Parathyroid adenoma (tissue), 2 donors: Measurements from ENCODE around the gene TMEM174.

Experiments
- H2AFZ ChIP-seq: fragments of 300-600 bp; sonication (generic); one replicate; pipeline ENCODE4 v1.7.0; 2017; ENCODE audit warnings: antibody characterized with exemption, mild to moderate bottlenecking
- H3K27ac ChIP-seq: fragments of 300-600 bp; sonication (generic); one replicate; pipeline ENCODE4 v1.7.0; 2017
- H3K27me3 ChIP-seq: fragments of 300-600 bp; sonication (generic); one replicate; pipeline ENCODE4 v1.7.0; 2017; ENCODE audit warnings: low read length; ENCODE audit not compliant: control insufficient read depth, insufficient read depth
- H3K36me3 ChIP-seq: fragments of 300-600 bp; sonication (generic); one replicate; pipeline ENCODE4 v1.7.0; 2017; ENCODE audit warnings: low read length; ENCODE audit not compliant: control insufficient read depth, insufficient read depth
- H3K4me1 ChIP-seq: fragments of 300-600 bp; sonication (generic); one replicate; pipeline ENCODE4 v1.7.0; 2017; ENCODE audit warnings: control low read depth
- H3K4me2 ChIP-seq: fragments of 300-600 bp; sonication (generic); one replicate; pipeline ENCODE4 v1.7.0; 2017; ENCODE audit warnings: low read length
- H3K4me3 ChIP-seq: fragments of 300-600 bp; sonication (generic); one replicate; pipeline ENCODE4 v1.7.0; 2017; ENCODE audit warnings: low read depth, low read length
- H3K79me2 ChIP-seq: fragments of 300-600 bp; sonication (generic); one replicate; pipeline ENCODE4 v1.7.0; 2017; ENCODE audit warnings: control low read depth
- H3K9ac ChIP-seq: fragments of 300-600 bp; sonication (generic); one replicate; pipeline ENCODE4 v1.7.0; 2017; ENCODE audit warnings: mild to moderate bottlenecking
- H3K9me3 ChIP-seq: fragments of 300-600 bp; sonication (generic); one replicate; pipeline ENCODE4 v1.7.0; 2017; ENCODE audit warnings: low read length; ENCODE audit not compliant: control insufficient read depth
- CTCF ChIP-seq: fragments of 300-600 bp; sonication (generic); IDR thresholded peaks from one replicate; pipeline ENCODE4 v1.7.0; 2017; ENCODE audit warnings: antibody characterized with exemption, mild to moderate bottlenecking
- donor health status: primary hyperparathyroidism.

Gene TMEM174

GRCh38 chr5:73174100-73174815 is 1.3 kb downstream of the TMEM174 start:
- Histone ChIP-seq H3K4me1 (no peaks in the 10 kb centered on the region), H2AFZ (no peak overlapping the region), H3K27me3 (no peaks in the 10 kb centered on the region), H3K36me3 (no peaks in the 10 kb centered on the region), H3K27ac (no peak overlapping the region), H3K79me2 (no peaks in the 10 kb centered on the region), H3K9me3 (peaks cover 3% of the 10 kb centered on the region), H3K4me3 (no peak overlapping the region), H3K4me2 (no peak overlapping the region), H3K9ac (no peak overlapping the region)
- no peak for TF ChIP-seq CTCF

GRCh38 chr5:73176250-73176649 is 3.3 kb downstream of the TMEM174 start:
- Histone ChIP-seq H3K4me2 (no peak overlapping the region), H3K4me1 (no peaks in the 10 kb centered on the region), H3K27me3 (no peaks in the 10 kb centered on the region), H3K9ac (no peak overlapping the region), H3K27ac (no peak overlapping the region), H3K36me3 (no peaks in the 10 kb centered on the region), H3K9me3 (no peaks in the 10 kb centered on the region), H2AFZ (no peak overlapping the region), H3K79me2 (no peaks in the 10 kb centered on the region), H3K4me3 (no peak overlapping the region)
- TF ChIP-seq CTCF = no peak

GRCh38 chr5:73178265-73178664 is 5.3 kb downstream of the TMEM174 start:
- Histone ChIP-seq H3K4me2 (no peak overlapping the region), H3K27me3 (no peaks in the 10 kb centered on the region), H3K4me1 (peaks cover 2% of the 10 kb centered on the region), H3K27ac (no peak overlapping the region), H2AFZ (no peak overlapping the region), H3K4me3 (no peak overlapping the region), H3K9ac (no peak overlapping the region), H3K9me3 (no peaks in the 10 kb centered on the region), H3K79me2 (no peaks in the 10 kb centered on the region), H3K36me3 (no peaks in the 10 kb centered on the region)
- TF ChIP-seq CTCF = no peak

GRCh38 chr5:73179730-73180129 is 6.7 kb downstream of the TMEM174 start:
- H2AFZ ChIP-seq = no peak overlapping the region
- no peak overlapping the region for H3K9ac ChIP-seq
- peaks cover 4% of the 10 kb centered on the region for H3K4me1 ChIP-seq
- H3K79me2 ChIP-seq = no peaks in the 10 kb centered on the region
- no peaks in the 10 kb centered on the region for H3K36me3 ChIP-seq
- H3K27me3 ChIP-seq = no peaks in the 10 kb centered on the region
- no peak overlapping the region for H3K4me2 ChIP-seq
- H3K27ac ChIP-seq = no peak overlapping the region
- TF ChIP-seq CTCF = no peak
- no peaks in the 10 kb centered on the region for H3K9me3 ChIP-seq
- no peak overlapping the region for H3K4me3 ChIP-seq

- peaks cover 4% of the 10 kb centered on the region for H3K4me1 ChIP-seq
- H3K9me3 ChIP-seq = no peaks in the 10 kb centered on the region
- no peaks in the 10 kb centered on the region for H3K36me3 ChIP-seq
- H2AFZ ChIP-seq = no peak overlapping the region
- H3K79me2 ChIP-seq = no peaks in the 10 kb centered on the region
- H3K4me3 ChIP-seq = no peak overlapping the region
- no peak overlapping the region for H3K9ac ChIP-seq
- no peak overlapping the region for H3K27ac ChIP-seq
- no peaks in the 10 kb centered on the region for H3K27me3 ChIP-seq
- H3K4me2 ChIP-seq = no peak overlapping the region
- no peak for TF ChIP-seq CTCF
Measured at GRCh38 chr5:73180566-73180965, 7.6 kb downstream of the TMEM174 start.
